Left forelimb (tissue), 1 donor: Measurements from ENCODE around the gene STAT2.
A peak's percentile ranks its signal among the peaks of the same experiment; 100 is the strongest.
"Not testable (repeated sequence)": the region's sequence is repeated elsewhere in the genome, so short reads cannot be mapped to it uniquely, and the experiment has no call there.

ENCODE experiments used
- DNase-seq: peaks from one replicate; pipeline ENCODE4 v3.0.0-alpha.2; 2018; ENCODE audit warnings: low spot score

Gene STAT2

DNA sequence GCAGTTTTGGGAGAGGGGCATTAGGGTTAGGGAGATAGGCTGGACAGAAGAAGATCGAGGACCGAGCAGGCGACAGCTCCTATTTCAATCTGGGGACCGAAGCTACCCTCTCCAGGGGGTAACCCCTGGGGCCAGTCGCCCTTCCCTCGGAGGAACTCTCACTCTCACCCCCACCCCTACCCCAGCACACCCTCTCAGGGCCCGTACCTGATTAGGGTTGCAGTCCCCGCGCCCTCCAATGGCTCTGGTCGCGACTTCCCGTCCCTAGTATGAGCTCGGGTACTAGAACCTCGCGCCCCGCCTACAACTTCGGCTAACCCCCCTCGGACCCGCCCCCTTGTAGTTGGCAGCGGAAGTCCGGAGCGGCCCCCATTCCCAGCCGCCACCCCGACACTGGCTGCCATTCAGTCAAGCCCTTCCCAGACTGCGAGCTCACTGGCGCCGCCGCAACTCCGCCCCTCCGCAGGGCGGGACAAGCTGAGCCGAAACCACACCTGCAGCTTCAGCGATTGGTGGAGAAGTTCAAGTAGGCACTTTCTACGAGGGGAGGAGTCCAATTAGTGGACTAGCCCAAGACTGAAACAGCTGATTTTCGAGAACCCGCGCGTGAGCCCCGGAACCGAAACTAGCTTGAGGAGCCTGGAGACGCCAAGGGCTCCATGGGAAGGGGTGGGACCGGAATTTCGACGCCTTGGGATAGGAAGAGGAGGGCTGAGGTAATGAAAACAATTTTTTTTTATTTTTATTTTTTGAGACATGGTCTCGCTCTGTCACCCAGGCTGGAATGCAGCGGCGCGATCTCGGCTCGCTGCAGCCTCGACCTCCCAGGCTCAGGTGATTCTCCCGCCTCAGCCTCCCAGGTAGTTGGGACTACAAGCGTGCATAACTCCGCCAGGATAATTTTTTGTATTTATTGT is at the start of gene STAT2:
Gene STAT2 (minus strand): TSS at position 257 of the 917 bp plus-strand sequence. CDS start 3,536 bp downstream, outside the sequence.
- peak; percentile 100 for DNase-seq

DNA sequence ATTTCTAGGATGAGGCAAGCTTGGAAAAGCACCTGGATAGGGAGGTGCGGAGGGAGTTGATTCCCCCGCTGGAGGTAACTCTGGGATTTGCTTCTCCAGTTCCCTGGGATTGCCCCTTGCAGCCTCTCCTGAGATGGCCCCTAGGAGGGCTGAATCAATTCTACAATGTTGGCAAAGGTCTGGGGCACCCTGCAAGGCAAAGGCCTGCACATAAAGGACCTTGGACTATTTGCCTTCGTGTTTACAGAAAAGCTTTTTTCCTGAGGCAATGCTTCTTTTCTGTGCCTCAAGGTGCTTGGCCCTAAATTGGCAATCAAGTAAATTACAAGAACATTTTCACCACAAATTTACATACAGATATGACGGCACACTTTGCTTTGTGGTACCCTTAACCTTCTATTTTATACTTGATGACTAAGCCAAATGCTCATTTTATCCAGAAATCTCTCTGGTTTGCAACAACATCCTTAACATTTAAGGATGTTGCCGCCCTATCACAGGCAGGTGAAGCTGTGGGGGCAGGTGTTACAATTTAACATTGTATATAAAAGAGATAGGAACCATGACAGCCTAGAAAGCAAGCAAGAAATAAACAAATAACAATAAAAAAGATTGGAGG is 49.0 kb upstream of the STAT2 start:
- no peak for DNase-seq

DNA sequence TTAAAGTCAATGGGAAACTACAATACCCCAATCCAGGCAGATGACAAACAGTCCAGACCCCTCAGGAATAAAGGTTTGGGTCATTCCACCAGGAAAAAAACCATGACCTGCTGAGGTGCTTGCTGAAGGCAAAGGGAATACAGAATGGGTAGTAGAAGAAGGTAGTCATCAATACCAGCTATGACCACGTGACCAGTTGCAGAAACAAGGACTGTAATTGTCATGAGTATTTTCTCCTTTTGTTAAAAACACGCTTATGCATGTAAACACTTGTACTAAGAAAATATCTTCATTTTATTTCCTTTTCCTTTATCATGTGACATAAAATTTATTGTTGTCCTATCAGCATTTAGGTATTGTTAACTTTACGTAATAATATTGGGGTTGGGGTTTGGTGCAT is 44.3 kb upstream of the STAT2 start:
- DNase-seq: not testable (repeated sequence)

DNA sequence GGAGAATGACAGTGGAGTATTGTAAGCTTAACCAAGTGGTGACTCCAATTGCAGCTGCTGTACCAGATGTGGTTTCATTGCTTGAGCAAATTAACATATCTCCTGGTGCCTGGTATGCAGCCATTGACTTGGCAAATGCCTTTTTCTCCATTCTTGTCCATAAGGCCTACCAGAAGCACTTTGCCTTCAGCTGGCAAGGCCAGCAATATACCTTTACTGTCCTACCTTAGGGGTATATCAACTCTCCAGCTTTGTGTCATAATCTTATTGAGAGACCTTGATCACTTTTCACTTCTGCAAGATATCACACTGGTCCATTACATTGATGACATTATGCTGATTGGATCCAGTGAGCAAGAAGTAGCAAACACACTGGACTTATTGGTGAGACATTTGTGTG is 41.7 kb upstream of the STAT2 start:
- not testable (repeated sequence) for DNase-seq

DNA sequence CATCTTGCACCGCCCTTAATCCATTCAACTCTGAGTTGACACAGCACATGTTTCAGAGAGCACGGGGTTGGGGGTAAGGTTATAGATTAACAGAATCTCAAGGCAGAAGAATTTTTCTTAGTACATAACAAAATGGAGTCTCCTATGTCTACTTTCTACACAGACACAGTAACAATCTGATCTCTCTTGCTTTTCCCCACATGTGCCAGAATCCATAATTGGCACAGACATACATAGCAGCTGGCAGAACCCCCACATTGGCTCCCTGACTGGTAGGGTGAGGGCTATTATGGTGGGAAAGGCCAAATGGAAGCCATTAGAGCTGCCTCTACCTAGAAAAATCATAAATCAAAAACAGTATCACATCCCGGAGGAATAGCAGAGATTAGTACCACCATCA is 41.2 kb upstream of the STAT2 start:
- not testable (repeated sequence) for DNase-seq

DNA sequence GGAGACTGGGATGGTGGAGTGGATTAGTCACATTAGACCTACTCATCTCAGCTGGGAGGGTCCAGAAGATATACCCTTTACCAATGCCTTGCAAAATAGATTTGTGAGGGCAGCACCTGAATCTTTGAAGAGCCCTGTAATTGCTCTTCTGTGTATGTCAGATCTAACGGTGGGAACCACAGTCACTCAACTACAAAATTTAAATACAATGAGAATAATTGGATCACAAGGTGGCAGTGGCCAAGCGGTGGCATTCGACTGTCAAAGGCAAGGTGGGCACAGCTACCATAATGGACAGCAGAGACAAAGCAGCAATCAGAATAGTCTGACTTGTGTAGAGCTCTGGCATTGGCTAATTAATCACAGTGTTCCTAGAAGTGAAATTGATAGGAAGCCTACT is 39.6 kb upstream of the STAT2 start:
- not testable (repeated sequence) for DNase-seq

DNA sequence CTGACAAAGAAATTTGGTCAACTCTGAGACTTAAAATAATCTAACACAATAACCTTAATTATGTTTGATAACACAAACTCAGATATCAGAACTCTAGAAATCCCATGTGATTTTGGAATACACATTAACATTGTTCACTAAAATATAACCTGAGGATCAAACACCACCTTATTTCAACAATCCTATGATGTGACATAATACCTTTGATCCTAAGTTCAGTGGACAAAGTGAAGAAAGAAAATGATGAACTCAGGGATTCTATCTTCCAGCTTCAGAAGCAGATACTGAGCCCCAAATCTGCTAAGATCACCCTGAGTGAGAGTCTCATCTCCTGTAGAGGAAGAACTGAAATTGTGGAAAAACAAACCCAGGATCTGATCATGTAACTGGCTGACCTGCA is 38.4 kb upstream of the STAT2 start:
- DNase-seq: no peak

DNA sequence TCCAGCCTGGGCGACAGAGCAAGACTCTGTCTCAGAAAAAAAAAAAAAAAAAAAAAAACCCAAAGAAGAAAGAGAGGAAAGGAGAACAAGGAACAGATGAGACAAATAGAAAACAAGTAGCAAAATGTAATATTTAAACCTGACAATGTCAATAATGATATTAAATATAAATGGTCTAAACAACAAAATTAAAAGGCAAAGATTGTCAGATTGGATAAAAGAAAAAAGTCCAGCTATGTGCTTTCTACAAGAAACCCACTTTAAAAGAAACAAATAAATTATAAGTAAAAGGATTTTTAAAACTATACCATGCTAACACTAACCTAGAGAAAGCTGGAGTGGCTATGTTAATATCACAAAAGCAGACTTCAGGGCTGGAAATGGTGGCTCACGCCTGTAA is 32.4 kb upstream of the STAT2 start:
- DNase-seq: no peak

DNA sequence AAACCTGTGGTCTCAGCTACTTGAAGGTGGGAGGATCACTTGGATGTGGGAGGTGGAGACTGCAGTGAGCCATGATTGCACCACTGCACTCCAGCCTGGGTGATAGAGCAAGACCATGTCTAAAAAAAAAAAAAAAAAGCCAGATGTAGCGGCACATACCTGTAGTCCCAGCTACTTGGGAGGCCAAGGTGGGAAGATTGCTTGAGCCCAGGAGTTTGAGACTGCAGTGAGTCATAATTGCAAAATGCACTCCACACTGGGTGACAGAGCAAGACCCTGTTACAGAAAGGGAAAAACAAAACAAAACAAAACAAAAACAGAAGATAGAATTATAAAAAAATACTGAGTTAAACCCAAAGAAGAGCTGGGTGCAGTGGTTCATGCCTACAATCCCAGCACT is 31.8 kb upstream of the STAT2 start:
- DNase-seq: no peak

DNA sequence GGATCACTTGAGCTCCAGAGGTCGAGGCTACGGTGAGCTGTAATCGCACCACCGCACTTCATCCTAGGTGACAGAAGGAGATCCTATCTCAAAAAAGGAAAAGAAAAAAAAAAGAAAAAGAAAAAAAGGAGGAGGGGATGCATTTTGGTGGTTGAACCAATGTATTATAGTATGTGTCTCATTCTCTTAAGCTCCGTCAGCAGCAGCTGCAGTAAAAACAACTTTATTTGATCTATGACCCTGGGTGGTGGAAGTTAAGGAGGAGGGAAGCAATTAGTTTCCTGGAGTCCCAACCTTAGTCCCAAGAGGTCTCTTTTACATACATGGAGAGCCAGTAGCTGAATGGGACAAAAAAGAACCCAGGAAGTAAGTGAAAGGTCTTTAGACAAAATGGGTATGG is 29.5 kb upstream of the STAT2 start:
- no peak for DNase-seq

DNA sequence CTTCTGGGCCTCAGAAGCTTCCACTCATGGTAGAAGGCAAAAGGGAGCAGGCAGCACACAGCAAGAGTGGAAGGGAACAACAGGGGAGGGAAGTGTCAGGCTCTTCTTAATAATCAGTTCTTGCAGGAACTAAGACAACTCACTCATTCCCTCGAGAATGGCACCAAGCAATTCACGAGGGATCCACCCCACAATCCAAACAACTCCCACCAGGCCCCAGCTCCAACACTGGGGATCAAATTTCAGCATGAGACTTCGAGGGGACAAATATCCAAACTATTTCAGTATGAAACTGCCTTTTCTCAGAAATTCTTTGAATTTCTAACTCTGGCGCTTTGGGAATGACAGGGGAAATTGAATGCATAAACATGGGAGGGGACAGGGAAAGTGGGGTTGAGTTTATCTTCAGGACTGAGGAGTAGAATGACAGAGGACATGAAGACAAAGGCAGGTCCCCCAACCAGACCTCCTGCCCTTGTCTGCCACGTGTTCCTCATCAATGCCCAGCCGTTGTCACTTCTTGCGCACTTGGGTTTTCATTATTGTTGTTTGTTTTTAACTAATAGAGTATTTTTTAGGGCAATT is 27.3 kb upstream of the STAT2 start:
- DNase-seq: no peak

DNA sequence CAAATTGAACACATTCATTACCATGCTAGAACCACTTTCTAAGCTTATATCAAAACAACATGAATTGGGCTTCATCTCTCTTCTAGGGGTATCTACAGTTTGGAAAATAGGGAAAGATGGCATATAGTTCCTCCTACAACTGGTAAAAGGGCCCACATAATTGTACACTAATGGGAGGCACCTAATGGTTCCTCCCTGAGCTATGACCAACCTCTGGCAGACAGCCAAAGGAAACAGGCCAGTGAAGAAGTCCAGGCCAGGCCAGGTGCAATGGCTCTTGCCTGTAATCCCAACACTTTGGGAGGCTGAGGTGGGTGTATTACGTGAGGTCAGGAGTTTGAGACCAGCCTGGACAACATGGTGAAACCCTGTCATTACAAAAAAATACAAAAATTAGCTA is 26.0 kb upstream of the STAT2 start:
- DNase-seq: no peak

DNA sequence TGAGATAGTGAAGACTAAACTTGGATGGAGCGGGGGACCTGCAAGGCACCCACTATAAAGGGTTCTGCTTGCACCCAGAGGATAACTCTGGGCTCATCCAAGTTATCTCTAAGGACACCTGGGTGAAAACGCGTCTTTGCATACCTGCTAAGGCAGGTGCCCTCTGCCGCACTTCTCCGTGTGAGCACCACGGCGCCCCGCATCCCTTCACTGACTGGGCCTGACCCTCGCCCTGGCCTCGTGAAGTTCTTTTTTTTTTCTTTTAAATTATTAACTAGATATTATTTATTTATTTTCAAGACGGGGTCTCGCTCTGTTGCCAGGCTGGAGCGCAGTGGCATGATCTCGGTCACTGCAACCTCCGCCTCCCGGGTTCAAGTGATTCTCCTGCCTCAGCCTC is 22.7 kb upstream of the STAT2 start:
- no peak for DNase-seq

DNA sequence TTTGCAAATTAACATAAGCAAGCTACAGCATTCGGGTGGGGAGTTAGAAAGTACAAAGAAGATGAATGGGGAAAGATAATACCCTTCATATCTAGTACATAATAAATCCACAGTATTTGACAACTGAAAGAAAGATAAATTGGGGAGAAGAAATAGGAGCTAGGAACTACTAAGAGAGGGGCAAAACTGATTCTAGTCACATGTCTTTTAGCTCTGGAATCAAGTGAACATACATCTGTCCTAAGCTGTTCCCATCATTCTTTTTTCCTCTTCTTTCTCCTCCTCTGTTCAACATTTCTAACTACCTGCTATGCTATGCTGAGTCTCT is 18.0 kb upstream of the STAT2 start:
- no peak for DNase-seq

DNA sequence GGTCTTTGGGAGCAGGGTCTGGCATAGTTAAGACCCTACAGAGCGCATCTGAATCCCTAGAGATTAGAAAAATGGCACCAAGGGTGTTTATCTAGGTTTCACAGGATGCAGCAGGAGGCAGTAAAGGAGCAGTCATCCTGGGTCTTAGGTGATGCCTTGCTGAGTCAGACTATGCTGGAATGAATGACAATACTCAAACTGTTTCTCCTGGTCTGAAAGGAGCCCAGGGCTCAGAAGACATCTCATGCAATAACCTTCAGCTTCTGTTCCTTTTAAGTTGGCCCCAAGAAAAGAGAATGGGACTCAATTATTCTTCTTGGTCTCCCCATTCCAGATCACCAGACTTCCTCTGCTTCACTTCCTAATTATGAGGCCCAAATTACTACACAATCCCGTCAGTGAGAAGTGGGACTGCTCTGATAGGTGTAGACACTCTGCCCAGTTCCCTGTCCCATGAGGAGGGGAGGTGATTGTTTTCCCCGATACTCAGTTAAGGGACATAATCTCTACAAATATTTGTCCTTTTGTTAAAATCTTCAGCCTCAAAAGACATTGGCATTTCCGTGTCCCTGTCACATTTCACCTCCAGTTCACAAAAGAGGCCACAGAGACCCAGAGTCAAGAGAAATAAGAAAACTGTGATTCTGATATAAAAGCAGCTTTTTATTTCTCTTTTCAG is 17.5 kb upstream of the STAT2 start:
- no peak for DNase-seq

DNA sequence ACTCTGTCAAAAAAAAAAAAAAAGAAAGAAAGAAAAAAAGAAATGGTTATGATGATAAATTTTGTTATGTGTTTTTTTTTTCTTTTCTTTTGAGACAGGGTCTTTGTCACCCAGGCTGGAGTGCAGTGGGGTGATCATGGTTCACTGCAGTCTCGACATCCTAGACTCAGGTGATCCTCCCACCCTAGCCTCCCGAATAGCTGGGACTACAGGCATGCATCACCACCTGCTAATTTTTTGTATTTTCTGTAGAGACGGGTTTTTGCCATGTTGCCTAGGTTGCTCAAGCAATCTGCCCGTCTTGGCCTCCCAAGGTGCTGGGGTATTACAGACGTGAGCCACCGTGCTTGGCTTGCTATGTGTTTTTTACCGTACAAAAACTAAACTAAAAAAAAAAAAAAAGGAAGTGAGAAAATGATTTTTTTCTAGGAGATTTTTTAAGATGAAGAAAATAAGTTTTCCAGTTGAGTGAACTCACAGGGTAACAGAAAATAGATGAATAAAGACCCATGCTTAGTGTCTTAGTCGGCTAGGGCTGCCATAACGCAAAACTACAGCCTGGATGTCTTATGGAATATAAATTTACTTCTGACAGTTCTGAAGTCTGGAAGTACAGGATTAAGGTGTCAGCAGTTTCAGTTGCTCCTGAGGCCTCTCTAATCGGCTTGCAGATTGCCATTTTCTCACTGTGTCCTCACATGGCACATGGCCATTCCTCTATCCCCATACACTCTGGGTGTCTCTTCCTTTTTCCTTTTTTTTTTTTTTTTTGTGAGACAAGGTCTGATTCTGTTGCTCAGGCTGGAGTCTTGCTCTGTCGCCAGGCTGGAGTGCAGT is 15.9 kb upstream of the STAT2 start:
- no peak for DNase-seq

DNA sequence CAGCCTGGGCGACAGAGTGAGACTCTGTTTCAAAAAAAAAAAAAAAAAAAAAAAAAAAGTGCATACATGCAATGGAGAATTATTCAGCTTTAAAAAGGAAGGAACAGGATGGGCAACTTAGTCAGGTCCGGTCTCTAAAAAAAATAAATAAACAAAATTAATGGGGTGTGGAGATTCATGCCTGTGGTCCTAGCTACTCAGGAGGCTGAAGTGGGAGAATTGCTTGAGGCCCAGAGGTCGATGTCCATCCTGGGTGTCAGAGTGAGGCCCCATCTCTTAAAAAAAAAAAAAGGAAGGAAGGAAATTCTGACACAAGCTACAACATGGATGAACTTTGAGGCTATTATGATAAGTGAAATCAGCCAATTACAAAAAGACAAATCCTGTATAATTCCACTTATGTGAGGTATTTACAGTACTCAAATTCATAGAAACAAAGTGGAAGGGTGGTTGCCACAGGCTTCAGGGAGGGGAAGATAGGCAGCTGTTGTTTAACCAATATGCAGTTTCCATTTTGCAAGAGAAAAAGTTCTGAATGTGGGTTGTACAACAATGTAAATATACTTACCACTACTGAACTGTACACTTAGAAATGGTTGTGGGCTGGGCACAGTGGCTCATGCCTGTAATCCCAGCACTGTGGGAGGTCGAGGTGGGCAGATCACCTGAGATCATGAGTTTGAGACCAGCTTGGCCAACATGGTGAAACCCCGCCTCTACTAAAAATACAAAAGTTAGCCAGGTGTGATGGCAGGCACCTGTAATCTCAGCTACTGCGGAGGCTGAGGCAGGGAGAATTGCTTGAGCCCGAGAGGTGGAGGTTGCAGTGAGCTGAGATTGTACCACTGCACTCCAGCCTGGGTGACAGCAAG is 15.1 kb upstream of the STAT2 start:
- DNase-seq: no peak

DNA sequence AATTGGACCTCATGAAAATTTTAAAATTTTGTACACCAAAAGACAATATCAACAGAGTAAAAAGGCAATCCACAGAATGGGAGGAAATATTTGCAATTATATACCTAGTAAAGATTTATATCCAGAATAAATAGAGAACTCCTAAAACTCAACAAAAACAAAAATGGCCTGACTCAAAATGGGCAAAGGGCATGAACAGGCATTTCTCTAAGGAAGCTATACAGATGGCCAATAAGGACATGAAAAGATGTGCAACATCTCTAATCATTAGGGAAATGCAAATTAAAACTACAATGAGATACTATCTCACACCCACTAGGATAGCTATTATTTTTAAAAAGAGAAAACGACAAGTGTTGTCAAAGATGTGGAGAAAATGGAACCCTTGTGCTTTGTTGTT is 13.6 kb upstream of the STAT2 start:
- no peak for DNase-seq

DNA sequence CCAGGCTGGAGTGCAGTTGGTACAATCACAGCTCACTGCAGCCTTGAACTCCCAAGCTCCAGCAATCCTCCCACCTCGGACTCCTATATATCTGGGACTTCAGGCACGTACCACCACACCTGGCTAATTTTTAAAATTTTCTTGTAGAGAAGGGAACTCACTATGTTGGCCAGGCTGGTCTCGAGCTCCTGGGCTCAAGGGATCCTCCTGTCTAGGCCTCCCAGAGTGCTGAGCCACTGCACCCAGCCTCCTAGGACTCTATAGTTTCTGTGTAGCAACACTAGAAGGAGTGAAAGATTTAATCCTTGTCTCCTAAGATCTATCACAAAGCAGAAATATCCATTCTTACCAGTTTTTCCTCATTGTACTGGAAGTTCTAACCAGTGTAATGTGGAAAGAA is 7.0 kb upstream of the STAT2 start:
- DNase-seq: no peak

DNA sequence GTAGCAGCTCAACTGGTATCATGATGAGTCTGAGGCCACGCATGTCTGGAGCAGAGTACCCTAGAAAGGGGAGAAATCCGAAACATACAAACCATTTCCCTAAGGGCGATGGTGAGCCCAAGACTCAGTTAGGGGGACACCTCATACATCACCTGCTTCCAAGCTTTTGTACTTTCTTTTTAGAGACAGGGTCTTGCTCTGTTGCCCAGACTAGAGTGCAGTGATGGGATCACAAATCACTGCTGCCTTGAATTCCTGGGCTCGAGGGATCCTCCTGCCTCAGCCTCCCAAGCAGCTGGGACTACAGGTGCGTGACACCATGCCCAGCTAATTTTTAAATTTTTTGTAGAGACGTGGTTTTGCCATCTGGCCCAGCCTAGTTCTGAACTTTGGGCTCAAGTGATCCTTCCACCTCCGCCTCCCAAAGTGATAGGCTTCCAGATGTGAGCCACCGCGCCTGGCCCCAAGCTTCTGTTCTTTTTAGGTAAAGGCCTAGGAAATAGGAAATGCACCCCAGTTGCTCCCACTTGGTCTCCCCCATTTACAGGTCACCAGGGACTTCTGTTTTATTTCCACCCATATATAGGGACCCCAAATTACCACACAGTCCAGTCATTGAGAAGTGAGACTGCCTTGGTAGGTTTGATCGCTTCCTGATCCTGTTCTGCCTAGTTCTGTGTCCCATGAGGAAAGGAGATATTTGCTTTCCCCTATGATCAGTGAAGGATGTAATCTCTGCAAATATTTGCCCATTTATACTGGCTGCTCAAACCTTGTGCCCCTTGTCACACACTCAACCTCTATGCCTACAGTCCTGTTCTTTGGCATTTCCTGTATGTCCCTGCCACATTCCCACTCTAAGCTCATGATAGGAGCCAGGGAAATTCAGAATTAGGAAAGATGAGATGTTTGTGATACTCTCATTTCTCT is 2.5 kb upstream of the STAT2 start, which contains the start of gene APOF:
Gene APOF (minus strand): TSS at position 728 of the 930 bp plus-strand sequence. CDS start 112 bp downstream, at position 616.
- no peak for DNase-seq
